GM21360 (cell line): Measurements from ENCODE around the gene MYO1D.

Experiments
- ATAC-seq: cut with Tn5 transposase; IDR thresholded peaks from one replicate; pipeline ENCODE4 v1.9.1; 2021; ENCODE audit warnings: mild to moderate bottlenecking, moderate library complexity; ENCODE audit not compliant: unreplicated experiment

The MYO1D gene

DNA sequence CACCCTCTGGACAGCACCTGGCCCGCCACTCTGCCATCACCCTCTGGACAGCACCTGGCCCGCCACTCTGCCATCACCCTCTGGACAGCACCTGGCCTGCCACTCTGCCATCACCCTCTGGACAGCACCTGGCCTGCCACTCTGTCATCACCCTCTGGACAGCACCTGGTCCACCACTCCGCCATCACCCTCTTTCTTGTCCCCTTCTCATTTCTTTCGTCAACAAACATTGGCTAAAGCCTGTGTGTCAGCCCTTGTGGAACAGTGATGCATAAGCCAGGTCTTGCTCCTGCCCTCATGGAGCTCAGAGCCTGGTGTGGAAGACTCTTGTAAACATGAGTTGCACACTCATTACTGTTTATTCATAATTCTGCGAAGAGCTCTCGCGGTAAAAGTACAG is 358.9 kb downstream of the MYO1D start:
- no peak for ATAC-seq

DNA sequence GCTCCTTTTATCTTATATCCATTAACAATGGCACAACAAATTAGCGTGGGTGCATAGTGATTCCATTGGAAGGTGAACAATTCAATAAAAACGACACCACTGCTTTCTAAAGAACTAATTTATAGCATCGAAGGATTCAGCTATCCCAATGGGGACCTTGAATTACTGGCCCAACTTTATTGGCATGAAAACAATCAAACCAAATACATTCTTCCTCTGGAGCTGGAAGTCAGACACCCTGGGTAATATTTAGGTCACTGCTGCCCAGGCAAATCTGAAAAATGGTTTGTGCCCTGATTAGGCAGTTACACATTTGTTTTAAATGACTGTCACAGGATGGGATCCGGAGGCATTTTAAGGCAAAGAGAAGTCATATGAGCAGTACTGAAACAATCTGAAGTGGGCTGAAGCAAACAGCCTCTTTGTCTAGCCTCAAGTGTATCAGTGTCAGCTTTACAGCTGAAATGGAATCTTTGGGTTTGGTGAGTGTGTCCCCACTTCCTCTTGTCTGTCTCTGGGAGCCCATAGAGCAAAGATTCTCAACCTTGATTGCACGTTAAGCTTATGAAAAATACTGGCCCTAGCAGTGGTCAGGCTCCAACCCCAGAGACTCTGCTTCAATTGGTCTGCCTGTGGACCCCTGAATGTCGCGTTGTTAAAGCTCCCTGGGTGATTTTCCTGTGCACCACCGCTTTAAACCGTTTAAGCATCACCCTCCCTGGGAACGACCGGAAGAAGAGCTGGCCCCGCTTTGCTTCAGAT is 359.8 kb downstream of the MYO1D start:
- ATAC-seq, result no peak

- no peak for ATAC-seq
These were observed 360.5 kb downstream of the MYO1D start for GRCh38 chr17:32516450-32516849.

GRCh38 chr17:32515677-32516383 is 361.1 kb downstream of the MYO1D start:
- no peak for ATAC-seq

GRCh38 chr17:32514606-32515005 is 362.3 kb downstream of the MYO1D start:
- no peak for ATAC-seq

DNA sequence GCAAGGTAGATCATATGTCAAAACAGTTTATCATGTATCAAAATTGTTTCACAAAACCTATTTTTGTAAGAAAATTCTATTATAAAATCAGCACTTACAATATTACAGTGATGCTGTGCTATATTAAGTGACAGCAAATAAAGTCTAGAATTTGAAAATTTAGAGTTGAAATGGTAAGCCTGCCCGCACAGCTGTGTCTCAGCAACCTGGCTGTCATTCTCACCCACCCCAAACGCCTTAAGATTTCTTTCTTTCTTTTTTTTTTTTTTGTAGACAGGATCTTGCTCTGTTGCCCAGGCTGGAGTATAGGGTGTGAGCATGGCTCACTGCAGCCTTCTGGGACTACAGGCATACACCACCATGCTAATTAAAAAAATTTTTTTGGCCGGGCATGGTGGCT is 363.3 kb downstream of the MYO1D start:
- no peak for ATAC-seq

GRCh38 chr17:32512328-32512727 is 364.6 kb downstream of the MYO1D start:
- ATAC-seq, result no peak

GRCh38 chr17:32510466-32510865 is 366.5 kb downstream of the MYO1D start:
- no peak for ATAC-seq

DNA sequence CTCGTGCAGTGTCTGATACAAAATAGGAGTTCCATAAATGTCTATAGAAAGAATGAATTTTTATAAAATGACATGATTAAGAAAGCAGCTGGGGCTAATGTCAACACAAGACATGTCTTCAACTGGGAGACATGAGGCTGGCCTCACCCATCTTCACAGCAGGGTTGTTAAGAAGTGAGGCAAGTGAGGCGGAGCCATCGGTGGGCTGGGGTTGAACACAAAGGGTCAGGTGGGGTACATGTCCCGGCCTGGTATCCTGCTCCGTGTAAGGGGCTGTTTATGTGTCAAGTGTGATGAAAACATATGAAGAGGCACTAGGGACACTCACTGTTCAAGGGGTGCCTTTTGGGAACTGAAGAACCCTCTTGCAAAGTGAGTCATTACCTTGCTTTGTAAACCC is 368.0 kb downstream of the MYO1D start:
- ATAC-seq, result no peak

GRCh38 chr17:32504166-32504990 is 372.5 kb downstream of the MYO1D start:
- no peak for ATAC-seq

GRCh38 chr17:32503251-32504165 is 373.4 kb downstream of the MYO1D start:
- peak; percentile 90 for ATAC-seq

GRCh38 chr17:32502710-32503109 is 374.2 kb downstream of the MYO1D start:
- no peak for ATAC-seq

DNA sequence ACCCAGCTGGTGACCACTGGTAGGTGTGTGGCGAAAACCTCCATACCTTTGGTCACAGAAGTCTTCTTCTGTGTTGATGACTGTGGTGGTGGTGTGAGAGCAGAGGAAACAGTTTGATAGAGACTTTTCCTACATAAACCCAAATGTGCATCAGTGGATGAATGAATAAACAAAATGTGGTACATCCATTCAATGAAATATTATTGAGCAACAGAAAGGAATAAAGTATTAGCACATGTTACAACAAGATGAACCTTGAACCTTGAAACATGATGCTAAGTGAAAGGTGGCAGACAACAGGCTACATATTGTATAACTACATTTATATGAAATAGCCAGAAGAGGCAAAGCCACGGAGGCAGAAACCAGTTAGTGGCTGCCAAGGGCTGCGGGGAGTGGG is 374.9 kb downstream of the MYO1D start:
- ATAC-seq, result no peak

DNA sequence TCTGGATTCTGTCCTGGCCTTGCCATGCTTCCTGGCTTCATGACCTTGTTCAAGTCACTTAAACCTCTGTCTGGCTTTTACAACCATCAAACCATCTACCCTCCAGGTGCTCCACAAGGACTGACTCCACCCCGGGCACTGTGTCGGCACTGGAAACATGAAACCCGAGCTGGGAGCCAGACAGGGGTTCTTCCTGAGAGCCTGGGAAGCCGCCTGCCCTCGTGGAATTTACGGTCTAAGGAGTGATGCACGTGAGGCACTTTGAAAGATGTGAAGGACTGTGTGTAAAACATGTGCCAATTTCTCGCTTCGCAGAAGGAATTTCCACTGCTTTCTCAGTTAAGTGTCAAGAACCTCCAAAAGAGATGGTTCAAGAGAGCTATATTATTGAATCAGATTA is 378.5 kb downstream of the MYO1D start:
- ATAC-seq, result no peak

DNA sequence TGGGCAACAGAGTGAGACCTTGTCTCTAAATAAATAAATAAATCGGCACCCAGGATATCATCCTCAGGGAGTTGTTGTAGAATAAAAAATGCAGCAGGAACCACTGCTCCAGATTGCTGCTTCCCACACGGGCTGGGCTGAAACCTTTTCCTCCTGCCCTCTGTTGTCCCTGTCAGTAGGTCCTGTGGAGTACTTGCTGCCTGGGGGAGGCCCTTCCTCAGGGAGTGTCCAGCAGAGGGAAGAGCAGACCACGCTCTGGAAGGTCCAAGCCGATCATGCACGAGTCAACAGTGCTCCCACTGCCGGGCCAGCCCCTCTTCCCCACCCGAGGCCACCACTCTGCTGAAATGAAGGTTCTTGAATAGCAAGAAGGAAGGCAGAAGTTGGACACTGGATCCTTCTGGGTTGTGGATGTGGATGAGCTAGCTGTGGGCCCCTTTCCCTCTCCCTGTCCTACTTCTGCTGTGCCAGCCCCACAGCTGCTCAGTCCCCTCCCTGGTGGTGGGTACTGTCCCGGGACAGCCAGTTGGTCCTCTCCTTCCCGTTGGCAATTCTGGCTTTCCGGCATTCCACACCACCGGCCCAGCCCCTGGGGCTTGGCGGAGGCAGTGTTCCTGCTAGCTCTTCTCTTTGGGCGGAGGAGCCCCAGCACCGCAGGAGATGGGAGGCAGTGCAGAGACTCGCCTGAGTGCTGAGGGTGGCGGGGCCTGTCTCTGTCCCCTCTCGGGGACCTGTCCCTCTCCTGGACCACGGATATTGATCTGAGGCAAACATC is 379.3 kb downstream of the MYO1D start:
- no peak for ATAC-seq

DNA sequence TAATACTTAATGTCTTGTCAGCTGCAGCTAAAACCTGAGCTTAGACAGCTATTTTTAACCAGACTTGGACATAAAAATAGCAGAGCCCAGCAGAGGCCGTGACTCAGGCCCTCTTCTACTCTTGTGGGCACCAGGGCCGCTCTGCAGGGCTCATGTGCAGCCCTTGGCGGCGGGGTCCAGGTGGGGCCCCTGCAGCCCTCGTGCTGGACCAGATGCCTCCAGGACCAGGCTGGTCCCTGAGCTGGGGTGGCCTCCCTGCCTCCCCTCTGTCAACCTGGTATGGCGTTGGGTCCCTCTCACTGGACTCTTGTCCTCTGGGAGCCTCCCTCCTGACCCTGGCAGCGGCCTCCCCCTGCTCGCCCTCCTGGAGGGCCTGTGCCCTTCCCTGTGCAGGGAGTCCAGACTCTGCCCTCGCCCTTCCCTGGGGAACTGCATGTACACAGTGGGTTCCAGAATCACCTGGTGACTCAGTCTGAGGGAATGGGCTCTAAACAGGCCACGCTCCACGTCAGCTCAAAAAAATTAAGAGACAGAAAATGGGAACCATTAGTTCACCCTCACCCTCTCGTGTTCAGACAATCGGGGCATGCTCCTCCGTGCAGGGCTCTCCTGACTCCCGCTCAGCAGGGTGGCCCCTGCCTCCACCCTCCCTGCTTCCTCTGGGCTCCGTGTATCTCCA is 380.4 kb downstream of the MYO1D start:
- no peak for ATAC-seq

DNA sequence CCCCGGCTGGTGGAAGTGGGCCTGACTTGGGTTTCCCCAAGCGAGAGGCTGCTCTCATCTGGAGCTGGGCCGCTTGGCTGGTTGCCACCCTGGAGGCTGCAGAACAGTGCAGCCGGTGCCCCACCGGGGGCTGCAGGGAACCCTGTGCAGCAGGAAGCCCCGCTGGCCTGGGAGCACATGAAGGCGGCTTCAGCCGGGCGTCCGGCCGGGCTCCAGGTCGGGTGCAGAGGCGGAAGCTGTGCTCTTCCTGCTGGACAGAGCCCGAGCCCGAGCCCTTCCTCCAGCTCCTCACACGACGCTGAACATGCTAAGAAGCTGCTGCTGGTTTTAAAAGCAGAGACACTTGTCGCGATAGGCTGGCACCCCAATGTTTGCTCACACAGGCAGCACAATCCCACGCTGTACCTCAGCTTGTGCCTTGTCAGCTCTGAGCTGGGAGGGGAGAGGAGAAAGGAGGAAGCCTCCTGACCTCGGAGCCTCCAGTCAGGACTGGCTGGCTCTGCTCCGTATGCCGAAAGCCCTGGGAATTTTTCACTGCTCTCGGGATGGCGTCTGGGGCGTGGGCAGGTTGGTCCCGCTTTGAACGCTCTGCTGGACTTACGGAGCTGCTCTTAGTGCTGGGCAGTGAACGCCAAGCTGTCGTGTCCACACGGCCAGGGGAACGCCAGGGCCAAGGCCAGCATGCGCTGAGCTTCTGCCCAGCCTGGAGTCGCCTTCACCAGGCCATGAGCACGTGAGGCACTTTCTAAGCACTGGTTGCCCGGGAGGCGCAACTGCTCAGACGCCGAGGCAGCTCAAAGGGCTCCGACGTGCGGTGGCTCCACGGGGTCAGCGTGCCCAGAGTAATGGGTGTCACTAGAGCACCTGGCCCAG is 381.3 kb downstream of the MYO1D start:
- ATAC-seq, result no peak

DNA sequence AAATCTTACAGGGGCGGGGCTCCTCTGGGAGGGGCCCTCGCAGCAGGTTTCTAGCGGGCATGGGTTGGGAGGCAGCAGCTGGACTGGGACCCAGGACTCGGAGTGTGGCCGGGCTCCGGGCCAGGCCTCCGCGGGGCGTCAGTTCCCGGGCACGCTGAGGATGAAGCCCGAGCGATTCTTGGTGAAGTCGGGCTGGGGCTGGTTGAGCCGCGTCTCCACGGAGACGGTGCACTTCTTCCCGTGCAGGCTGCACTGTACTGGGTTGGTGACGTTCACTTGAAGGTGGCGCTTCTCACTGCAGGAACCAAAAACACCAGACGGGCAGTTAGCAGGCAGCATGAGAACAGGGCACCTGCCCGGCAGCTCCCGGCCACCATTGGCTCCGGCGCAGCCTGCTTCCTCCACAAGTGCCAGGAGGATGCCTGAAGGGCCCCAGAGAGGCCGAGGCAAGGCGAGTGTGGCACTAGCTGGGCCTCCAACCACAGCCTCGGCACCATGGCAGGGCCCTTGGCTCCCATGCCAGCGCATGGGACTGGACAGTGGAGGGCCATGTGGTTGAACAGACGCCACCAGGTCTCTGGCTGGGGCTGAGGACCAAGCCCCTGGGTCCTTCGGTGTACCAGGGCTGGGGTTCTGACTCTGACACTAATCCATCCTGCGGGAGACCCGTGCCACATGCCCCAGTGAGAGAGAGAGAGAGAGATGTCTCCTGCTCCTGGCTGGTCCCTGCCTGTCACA is 382.1 kb downstream of the MYO1D start:
- ATAC-seq, result no peak
